Left forelimb (tissue), 1 donor: Measurements from ENCODE around the gene SPRYD3.
"Not testable (repeated sequence)": the region's sequence is repeated elsewhere in the genome, so short reads cannot be mapped to it uniquely, and the experiment has no call there.

Experiments
- DNase-seq: peaks from one replicate; pipeline ENCODE4 v3.0.0-alpha.2; 2018; ENCODE audit warnings: low spot score

SPRYD3 gene

DNA sequence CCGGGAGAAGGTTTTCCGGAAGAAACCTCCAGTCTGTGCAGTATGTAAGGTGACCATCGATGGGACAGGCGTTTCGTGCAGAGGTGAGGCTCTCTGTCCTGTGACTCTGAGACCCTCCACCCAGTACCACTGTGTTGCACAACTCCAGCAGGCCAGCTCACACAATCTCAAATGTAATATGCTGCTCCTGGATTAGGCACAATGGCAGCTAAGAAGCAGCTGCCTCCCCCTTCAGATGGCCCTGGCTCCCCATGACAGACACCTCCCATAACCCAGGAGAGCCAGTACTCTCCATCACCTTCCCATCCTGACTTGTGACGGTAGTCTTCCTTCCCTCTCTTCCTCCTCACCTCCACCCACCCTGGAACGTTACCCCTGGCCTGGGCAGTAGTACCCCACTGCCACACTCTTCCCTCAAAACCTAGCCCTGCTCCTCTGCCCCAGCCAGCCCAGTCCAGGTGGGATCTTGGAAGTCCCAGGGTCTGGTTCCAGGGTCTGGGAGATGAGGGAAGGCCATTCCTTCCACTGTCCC lies 27.2 kb downstream of the SPRYD3 start:
- DNase-seq, result peak; percentile 61

DNA sequence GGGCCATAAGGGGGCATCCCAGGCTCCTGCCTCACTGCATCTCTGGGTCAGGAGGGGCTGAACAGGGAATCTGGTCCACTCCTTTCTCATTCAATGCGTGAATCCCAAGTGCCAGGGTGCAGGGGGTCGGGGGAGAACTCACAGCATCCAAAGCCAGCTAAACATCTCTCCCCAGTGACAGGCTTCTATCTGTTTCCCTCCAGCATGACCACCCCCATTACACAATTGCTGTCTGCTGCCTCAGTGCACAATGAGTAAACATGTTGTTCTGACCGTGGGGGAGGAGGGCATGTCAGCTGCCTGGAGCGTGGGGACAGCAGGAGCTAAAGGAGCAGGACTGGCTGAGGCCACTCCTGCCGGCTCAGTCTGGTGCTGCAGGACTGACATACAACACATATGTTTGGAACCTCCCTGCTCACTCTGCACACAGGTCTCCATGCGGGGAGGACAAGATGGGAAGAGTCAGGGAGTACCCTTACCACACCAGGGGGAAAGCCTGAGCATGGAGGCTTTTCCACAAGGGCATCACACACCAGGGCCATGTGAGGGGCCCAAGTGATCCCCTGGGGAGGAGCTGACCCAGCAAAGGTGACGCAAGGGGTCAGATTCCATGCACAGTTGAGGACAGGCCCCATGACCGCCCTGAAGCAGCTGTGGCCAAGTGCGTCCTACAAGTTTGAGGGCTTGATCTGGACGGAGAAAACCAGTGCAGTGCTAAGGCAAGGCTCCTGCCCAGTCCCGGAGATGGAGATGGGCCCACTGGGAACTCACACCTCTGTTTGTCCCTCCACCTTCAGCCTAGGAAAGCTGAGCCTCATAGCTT lies 27.9 kb downstream of the SPRYD3 start:
- peak; percentile 57 for DNase-seq

DNA sequence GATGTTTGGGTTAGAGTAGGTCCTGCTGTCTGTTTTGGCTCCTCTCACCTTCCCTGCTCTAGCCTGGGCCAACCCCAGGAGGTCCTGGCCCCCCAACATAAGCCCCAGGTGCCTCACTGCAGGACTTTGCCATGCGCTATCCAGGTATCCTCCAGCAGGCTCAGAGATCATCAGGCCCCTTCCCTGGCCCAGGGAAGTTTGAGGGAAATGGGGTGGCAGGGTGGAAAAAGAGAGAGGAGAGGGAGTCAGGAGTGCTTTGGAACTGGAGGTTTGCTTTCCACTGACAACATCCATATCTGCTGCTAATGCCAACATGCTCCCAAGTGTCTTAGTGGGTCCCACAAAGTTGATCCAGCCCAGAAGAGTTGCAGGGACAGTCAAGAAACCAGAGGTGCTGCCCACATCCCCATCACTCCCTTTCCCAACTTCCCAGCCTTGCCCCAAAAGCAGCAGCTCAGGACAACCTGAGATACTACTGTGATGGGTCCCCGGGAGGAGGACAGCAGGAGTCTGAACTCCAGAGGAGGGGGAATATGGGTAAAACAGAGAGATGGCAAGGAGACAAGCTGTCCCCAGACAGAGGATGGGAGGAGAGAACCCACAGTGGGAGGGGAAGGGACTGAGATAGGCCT lies 28.6 kb downstream of the SPRYD3 start:
- peak; percentile 67 for DNase-seq

DNA sequence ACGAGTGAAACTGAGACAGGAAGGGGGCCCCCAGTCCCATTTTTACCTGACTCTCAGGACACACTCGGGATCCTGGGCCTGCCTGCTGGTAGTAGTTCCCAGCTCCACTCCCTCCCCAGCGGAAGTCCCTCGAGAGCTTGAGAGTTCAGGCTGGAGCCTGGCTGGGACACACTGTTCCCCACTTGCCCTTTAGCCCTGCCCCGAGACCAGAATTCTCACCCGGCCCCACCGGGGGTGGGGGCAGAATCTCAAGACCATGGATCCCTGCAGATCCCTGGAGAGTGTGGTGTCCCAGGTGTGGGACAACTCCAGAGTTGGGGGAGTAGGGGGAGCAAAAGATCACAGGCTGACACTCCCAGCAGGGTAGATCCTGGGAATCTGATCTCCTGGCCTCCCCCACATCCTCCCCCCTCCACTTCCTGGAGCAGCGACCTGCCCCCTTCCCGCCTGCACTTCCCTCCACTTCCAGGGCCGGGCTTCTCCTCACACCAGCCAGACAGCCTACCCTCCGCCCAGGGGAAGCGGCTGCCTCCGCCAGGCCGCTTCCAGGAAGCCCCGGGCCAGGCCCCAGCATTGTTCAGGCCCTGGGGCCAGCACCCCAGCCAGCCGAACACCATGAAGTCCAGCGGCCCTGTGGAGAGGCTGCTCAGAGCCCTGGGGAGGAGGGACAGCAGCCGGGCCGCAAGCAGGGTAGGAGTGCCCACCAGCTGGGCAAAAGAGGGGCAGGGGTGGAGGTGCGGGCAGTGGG lies 29.4 kb downstream of the SPRYD3 start, which contains the start of gene TNS2:
TNS2 (plus strand) TSS at position 495 of the 748 bp plus-strand sequence; CDS start at position 616, 121 bp downstream.
- DNase-seq, result peak; percentile 79

DNA sequence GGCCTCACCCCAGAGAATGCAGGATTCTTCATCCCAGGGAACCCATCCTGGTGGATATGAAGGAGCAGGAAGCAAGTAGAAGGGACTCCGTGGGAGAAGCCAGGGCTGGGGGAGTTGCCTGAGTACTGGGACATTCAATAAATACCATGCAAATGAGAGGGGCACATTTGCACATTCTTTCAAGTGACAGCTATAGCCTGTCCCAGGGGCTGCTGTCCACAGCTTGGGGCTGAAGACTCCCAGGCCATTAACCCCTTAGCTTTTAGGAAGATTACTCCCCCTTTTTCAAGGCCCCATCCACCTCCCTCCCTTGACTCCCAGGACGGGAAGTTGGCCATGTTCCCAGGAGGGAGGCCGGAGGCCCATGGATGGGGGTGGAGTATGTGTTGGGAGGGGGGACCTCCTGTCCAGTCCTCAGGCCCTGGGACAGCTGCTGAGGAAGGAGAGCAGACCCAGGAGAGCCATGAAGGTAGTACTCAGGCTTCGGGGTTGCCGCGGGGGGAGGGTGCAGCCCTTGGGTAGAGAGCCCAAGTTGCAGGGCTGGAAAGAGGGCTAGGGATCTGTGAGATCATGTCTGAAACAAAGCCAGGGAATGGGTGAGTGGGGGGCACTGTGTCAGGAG lies 30.3 kb downstream of the SPRYD3 start:
- DNase-seq, result peak; percentile 81

DNA sequence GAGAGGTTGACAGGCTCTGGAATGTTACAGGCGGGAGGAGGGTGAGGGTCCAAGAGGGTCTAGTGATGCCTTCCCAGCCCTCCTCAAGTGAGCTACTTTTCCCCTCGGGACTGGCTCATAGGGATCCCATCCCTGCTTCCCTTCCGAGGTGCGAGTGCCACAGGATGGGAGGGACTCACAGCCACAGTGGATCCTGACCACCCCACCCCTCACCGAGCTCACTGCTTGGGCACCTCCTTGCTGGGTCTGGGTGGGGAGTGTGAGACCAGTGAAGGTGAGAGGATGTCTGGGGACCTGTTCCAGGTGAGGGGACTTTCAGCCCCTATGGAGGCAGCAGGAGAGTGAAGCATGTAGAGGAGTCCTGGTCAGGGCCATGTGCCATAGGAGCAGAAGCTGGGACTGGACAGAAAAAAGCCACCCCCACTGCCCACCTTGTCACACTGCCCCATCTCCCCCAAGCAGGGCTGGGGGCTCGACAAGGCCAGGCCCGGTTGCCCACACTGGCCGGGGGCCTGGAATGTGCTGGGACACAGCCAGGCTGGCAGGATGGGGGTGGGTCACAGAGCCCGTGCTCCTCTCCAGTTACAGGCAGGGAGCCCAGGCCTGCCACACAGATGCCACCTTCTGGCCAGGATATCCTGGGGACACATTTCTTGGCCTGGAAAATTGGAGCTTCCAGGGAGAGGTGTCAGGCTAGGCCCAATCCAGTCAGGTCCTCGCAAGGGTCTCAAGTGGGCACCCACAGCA lies 31.0 kb downstream of the SPRYD3 start:
- DNase-seq, result peak; percentile 81

DNA sequence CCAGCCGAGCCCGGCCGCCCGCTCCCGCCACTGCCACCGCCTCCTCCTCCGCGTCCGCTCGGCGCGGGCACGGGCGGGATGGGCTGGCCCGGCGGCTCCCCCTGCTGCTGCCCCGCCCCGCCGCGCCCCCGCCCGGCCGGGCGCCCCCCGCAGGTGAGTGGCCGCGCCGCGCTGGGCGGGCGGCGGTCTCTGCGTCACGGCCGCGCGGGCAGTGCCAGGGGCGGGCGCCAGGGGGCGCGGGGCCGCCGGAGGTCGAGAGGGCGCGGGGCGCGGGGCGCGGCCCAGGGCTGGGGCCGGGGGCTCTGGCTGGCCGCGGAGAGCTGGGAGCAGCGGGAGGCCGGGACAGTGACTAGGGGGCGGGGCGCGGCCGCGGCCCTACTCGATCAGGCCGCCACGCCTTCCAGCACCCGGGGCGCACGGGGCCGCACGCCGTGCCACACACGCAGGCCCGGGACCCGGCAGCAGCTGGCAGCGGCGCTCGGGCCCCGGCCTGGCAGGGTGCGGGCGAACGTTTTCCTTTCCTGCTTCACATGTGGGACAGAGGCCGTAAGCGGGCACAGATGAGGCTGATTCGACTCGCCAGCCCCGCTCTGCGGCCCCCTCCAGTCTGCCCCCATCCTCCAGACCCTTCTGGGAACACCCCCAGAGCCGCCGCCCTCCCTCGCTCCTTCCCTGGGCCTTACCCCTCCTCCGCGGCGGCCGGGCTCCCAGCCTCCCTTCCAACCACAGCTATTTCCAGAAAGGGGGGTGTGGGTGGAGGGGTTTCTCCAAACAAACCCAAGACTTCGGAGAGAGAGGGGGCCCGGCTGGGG lies 31.8 kb downstream of the SPRYD3 start:
- DNase-seq, result peak; percentile 92

DNA sequence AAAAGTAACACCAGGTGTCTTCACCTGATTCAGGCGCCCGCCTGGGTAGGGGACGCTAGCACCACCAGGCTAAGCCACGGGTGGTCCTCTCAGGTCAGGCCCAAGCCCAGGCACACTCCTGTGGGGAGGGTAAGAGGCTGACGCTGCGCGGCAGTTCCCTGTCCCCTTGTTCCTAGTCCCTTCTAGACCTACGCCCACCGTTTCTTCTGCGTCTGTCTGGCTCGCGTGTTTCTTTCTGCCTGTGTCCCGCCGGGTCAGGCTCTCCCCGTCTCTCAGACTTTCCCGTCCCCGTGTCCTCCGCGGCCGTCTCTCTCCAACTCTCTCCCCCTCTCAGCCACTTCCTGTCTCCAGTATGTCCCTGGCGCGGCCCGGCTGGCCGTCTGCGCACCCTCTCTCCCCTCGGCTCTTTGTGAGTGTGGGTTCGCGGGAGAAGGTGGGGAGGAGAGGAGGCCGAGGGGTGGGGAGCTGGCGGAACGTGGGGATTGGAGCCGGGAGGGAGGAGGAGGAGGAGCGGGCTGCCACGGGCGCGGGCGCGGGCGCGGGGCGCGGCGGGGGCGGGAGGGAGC lies 32.5 kb downstream of the SPRYD3 start:
- DNase-seq, result peak; percentile 93

DNA sequence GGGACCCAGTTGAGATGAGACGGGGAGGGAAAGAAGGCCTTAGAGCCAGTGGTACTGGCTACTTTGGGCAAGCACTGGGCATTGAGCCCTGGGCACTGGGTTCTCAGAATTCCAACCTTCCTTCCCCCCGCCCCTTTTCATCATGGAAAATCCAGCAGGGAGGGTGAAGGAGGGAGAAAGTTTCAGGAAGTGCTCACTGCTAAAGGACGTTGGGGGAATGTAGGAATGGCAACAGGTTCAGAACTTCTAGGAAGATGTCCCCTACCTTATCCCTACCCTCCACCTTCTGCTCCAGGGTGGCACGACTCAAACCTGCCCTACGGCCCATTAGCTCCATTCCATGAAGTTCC lies 33.5 kb downstream of the SPRYD3 start:
- DNase-seq, result peak; percentile 69

DNA sequence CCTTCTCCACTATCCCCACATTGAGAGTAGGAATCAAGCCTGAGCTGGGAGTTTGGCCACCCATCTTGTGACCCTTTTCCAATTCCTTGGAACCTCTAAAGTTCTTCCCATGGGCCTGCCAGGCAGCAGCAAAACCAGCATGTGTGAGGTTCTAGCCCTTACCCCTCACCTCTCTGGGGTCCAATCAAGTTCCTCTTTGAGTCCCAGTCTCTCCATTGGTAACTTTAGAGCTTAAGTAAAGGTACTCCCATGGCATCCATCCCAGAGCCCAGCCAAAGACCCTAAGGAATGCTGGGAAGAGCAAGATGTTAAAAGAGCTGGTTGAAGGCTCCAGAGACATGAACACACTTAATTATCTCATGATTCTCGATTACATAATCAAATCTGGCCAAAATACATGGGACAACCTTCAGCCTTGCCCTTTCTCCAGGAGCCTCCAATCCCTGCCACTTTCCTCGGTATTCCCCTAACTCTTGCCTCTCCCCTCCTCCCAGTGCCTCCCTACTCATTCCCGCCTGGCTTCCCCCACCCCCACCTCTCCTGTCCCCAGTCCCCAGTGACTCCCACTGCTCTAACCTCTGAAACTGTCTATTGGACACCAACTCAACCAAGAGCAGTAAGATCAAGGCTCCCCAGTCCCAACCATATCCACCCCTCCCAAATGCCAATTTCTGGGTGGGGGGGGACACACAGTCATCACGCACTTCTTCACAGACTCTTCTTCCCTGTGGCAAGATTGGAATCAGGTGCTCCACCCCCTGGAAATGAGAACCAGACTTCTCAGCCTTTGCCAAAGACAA lies 34.1 kb downstream of the SPRYD3 start:
- peak; percentile 60 for DNase-seq

DNA sequence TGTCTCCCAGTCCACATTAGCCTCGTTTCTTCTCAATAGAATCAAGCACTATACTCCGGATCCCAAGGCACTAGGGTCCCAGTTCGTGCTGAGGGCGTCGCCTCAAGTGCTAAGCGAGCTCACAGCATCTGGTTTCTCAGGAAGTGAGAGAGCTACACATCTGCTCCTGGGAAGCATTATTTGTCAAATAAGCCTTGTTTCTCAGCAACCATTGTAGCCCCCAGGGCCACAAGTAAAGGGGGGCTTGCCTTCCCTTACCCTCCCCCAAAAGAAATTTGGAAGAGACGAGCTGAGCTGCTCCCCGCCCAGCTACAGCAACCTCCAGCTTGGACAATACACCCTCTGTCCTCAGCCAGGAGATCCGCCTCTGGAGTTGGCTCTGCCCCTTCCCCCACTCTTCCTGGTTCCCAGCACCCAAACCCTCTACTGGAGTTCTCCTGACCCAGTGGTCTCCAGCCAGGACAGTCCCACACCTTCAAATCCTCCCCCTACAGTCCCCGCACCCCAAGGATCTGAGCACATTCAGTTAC lies 35.1 kb downstream of the SPRYD3 start:
- peak; percentile 78 for DNase-seq

DNA sequence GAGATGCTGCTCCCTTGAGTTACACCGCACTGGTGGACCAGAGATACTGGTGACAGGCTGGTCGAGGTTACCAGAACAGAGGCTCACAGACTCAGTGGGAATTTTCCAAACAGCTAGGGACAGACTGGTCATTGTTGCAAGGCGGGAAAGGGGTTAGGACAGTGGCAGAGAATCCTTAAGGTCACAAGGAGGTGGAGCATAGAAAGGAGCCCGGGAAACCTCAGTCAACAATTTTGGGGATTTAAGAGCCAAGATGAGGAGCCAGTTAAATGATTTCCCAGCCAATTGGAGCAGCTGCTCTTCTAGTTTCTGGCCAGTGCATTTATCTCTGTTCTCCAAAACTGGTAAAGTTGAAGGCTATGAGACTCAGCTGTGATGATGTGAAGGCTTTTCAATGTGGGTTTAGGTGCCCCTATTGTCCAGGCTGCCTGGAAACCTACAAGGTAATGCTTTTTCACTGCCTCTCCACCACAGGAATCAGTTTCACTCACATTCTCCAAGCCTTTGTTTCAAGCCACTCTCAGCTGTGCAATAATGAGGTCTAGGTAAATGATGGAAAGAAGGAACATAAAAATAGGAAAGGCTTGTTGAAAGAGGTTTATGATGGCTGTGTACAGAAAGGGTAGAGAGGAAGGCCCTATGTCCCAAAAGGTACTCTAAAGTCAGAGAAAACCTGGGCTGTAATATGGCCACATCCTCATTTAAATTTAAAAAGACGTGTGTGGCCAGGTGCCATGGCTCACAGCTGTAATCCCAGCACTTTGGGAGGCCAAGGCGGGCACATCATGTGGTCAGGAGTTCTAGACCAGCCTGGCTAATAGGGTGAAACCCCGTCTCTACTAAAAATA lies 36.4 kb downstream of the SPRYD3 start:
- no peak for DNase-seq

DNA sequence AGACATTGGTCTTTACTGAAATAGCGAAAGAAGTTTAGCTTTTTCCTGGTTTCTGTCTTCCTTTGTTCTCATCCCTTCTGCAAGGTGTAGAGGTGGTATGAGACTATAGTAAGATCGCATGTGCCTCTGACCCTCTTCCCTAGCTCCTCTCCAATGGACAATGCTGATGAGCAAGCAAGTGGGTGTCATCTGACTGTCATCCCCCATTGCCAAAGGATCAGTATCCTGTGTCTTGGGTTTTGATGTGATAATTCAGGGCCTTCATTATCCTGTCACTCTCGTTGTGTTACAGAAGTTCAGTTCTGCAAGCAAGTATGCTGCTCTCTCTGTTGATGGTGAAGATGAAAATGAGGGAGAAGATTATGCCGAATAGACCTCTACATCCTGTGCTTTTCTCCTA lies 39.3 kb downstream of the SPRYD3 start:
- no peak for DNase-seq

DNA sequence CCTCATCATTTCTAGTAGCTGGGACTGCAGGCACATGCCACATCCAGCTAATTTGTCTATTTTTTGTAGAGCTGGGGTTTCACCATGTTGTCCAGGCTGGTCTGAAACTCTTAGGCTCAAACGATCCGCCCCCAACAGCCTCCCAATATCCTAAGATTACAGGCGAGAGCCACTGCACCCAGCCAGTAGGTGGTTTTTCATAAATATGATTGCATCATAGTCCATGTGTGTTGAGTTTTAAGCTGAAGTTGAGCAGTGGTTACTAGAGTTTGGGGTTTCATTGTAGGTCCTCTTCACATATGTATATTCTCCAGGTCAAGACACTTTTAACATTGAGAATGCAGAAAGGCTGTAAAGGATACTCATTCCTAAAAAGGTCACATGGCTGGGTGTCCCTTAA lies 42.4 kb downstream of the SPRYD3 start:
- no peak for DNase-seq

DNA sequence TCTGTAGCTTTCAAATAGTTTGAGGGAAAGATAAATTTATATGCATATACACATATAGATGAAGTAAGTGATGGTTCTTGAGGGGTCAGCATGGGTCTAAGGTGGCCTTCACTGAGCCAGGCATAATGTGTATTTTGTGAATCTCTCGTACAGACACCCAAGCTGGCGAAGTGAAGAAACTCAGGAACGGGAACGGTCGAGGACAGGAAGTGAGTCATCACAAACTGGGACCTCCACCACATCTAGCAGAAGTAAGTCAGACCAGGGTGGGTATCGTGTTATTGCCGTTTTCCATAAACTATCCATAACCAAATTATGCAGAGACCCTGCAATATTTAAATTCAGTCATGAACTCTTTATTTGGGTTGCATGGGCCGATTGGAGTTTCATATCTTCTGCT lies 44.7 kb downstream of the SPRYD3 start:
- no peak for DNase-seq

DNA sequence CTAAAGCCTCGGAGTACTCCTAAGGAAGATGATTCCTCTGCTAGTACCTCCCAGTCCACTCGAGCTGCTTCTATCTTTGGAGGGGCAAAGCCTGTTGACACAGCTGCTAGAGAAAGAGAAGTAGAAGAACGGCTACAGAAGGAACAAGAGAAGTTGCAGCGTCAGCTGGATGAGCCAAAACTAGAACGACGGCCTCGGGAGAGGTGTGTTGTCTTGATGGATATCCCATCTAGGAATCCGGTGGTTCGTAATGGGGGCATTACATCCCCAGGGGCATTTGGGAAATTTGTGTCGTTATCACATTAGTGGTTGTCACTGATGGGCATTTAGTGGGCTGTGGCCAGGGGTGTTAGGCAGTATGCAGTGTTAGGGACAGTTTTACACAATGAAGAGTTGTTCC lies 45.4 kb downstream of the SPRYD3 start:
- not testable (repeated sequence) for DNase-seq

DNA sequence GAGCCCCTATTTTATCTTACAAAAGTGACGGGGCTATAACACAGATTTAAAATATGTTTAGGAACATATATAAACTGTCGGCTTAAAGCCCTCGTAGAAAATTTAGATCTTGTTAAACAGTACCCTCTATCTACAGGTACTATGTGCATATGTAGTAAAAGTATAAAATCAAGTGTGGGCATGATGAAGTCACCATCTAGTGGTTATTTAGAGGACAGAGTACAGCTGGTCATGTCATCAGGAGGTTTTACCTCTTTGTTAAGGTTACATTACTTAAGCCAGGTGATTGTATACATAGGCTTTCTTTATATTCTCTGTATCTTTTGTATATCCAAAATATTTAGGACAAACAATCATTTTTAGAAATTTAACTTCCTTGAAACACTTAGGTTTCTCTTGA lies 47.6 kb downstream of the SPRYD3 start:
- DNase-seq, result no peak

DNA sequence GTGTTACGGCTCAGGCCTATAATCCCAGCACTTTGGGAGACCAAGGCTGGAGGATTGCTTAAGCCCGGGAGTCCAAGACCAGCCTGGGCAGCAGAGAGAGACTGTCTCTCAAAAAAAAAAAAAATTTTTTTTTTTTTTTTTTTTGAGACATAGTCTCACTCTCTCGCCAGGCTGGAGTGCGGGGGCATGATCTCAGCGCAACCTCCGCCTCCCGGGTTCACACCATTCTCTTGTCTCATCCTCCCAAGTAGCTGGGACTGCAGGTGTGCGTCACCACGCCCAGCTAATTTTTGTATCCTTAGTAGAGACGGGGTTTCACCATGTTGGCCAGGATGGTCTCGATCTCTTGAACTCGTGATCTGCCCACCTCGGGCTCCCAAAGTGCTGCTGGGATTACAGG lies 52.2 kb downstream of the SPRYD3 start:
- not testable (repeated sequence) for DNase-seq
